Thoracic aorta (tissue), 2 donors: ENCODE data around the gene SLC43A1. TPM values are rescaled to one million over a fixed set of nuclear protein-coding genes. Genes with fewer than 3 reads are reported as not detected.

ENCODE experiments used
- ATAC-seq: fragments of 150-250 bp; one replicate; pipeline ENCODE4 v1.8.0; 2017; ENCODE audit warnings: low read depth; ENCODE audit not compliant: insufficient number of reproducible peaks, low FRiP score
- DNase-seq: peaks from one replicate; pipeline ENCODE4 v3.0.0-alpha.2; 2020; ENCODE audit warnings: low spot score
- H3K27ac ChIP-seq, 2 donors: fragments of 200-600 bp; sonication (generic); 1 replicate in 1 of 2; 2 replicates in 1 of 2; pipeline ENCODE4 v1.5.1; 2016; ENCODE audit warnings: mild to moderate bottlenecking in 2 of 2, moderate library complexity in 2 of 2
- H3K27me3 ChIP-seq: fragments of 200-600 bp; sonication (generic); replicated peaks from 2 replicates; pipeline ENCODE4 v1.6.0; 2016; ENCODE audit warnings: mild to moderate bottlenecking; ENCODE audit not compliant: insufficient read depth
- H3K36me3 ChIP-seq: fragments of 200-600 bp; sonication (generic); one replicate; pipeline ENCODE4 v1.5.1; 2016
- H3K4me1 ChIP-seq, 2 donors: fragments of 200-600 bp; sonication (generic); 1 replicate in 1 of 2; 2 replicates in 1 of 2; pipeline versions ENCODE4 v1.5.1 to v1.6.0; 2016; ENCODE audit warnings: low read depth in 2 of 2, mild to moderate bottlenecking in 1 of 2; ENCODE audit not compliant: control insufficient read depth in 1 of 2
- H3K4me3 ChIP-seq: fragments of 200-600 bp; sonication (generic); 2 replicates; pipeline ENCODE4 v1.5.1; 2016; ENCODE audit warnings: mild to moderate bottlenecking
- H3K9me3 ChIP-seq: fragments of 200-600 bp; sonication (generic); 2 replicates; pipeline ENCODE4 v1.5.1; 2016
- total RNA-seq, 2 donors: library from RNA; depleted of rRNA; stranded (reverse); fragments of >200 nt; gene quantifications; one replicate each; pipeline versions ENCODE4 v1.1.0 to v1.2.3, GENCODE V29; 2016
- TF ChIP-seq, protein P1 (sequence below): fragments of 200-600 bp; sonication (generic); IDR thresholded peaks from one replicate; pipeline ENCODE4 v1.5.1; 2019; ENCODE audit warnings: antibody characterized with exemption

Gene SLC43A1
- total RNA-seq, 2 donors from 2014 or later, result 16.6 to 23.6 TPM

DNA sequence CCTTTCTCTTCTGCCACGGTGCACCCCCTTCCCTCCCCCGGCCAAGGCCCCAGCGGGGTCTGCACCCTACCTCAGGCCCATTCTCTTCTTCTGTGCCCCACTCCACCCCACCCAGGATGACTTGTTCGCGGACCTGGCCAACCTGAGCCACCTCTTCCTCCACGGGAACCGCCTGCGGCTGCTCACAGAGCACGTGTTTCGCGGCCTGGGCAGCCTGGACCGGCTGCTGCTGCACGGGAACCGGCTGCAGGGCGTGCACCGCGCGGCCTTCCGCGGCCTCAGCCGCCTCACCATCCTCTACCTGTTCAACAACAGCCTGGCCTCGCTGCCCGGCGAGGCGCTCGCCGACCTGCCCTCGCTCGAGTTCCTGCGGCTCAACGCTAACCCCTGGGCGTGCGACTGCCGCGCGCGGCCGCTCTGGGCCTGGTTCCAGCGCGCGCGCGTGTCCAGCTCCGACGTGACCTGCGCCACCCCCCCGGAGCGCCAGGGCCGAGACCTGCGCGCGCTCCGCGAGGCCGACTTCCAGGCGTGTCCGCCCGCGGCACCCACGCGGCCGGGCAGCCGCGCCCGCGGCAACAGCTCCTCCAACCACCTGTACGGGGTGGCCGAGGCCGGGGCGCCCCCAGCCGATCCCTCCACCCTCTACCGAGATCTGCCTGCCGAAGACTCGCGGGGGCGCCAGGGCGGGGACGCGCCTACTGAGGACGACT, 39.3 kb downstream of the SLC43A1 start:
- peak; percentile 40 for ATAC-seq
- no peak overlapping the region for H3K27ac ChIP-seq

DNA sequence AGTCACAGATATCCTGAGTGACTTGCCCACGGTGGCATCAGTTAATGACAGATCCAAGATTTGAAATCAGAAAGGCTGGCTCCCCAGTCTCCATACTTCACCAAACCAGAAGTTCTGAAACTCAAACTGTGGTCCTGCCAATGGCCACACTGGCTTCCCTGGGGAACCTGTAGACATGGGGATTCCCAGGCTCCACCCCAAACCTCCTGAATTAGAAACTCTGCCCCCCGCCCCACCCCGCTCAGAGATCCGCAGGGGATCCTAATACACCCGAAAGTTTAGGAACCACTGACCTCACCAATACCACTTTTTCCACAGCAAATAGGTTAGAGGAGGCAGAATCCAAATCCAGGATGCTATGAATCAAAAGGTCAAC, 39.8 kb downstream of the SLC43A1 start:
- H3K4me3 ChIP-seq, result peak overlapping the region; percentile 75
- H3K4me1 ChIP-seq, result peaks cover 6 to 17% of the 10 kb centered on the region in 2 donors
- TF ChIP-seq, protein P1, sequence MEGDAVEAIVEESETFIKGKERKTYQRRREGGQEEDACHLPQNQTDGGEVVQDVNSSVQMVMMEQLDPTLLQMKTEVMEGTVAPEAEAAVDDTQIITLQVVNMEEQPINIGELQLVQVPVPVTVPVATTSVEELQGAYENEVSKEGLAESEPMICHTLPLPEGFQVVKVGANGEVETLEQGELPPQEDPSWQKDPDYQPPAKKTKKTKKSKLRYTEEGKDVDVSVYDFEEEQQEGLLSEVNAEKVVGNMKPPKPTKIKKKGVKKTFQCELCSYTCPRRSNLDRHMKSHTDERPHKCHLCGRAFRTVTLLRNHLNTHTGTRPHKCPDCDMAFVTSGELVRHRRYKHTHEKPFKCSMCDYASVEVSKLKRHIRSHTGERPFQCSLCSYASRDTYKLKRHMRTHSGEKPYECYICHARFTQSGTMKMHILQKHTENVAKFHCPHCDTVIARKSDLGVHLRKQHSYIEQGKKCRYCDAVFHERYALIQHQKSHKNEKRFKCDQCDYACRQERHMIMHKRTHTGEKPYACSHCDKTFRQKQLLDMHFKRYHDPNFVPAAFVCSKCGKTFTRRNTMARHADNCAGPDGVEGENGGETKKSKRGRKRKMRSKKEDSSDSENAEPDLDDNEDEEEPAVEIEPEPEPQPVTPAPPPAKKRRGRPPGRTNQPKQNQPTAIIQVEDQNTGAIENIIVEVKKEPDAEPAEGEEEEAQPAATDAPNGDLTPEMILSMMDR, result no peak
- H3K27ac ChIP-seq, result no peak overlapping the region
- no peak for ATAC-seq
- no peaks in the 10 kb centered on the region for H3K36me3 ChIP-seq
- DNase-seq, result no peak
- no peaks in the 10 kb centered on the region for H3K9me3 ChIP-seq
- peaks cover 4% of the 10 kb centered on the region for H3K27me3 ChIP-seq

More for the DNA sequence above, 39.3 kb downstream of the SLC43A1 start:
- Histone ChIP-seq H3K9me3 (no peaks in the 10 kb centered on the region), H3K4me3 (peak overlapping the region; percentile 75), H3K36me3 (no peaks in the 10 kb centered on the region), H3K27me3 (peaks cover 4% of the 10 kb centered on the region), H3K4me1 (peaks cover 6 to 17% of the 10 kb centered on the region in 2 donors)
- TF ChIP-seq, protein P1, result no peak
- no peak for DNase-seq

DNA sequence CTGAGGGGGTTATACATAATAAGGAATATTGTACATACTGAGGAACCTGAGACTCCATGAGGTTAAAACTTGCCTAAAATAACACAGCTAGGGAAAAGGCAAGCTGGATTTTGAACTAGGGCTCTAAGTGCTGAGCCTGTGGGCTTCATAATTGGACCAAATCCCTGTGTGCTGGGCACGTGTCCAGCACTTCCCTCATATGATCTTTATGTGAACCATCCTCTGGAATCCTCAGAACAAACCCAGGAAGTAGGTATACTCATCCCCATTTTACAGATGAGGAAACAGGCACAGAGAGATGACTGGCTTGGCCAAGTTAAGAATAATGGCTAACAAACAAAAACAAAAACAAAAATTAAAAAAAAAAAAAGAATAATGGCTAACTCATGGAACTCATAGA, 40.3 kb downstream of the SLC43A1 start:
- TF ChIP-seq, protein P1, result no peak
- peaks cover 4% of the 10 kb centered on the region for H3K27me3 ChIP-seq
- no peak for ATAC-seq

DNA sequence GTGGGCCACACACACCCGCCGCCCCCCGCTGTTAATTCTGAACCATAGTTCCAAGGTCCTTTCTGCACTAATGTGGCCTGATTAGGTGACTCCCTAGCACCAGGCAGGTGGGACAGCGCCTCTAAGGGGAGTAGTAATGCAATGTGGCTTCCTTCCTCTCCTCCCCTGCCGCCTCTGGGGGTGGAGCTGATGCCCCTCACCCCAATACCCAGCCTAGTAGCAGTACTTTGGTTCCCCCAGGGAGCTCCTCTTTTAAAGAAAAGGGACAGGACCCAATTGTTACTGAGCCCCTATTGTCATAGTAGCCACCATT, 40.7 kb downstream of the SLC43A1 start:
- peaks cover 4% of the 10 kb centered on the region for H3K27me3 ChIP-seq
- ATAC-seq, result no peak
- H3K36me3 ChIP-seq, result no peaks in the 10 kb centered on the region
- H3K4me3 ChIP-seq, result no peak overlapping the region
- TF ChIP-seq, protein P1, result no peak
- peaks cover 6 to 17% of the 10 kb centered on the region in 2 donors for H3K4me1 ChIP-seq
- H3K9me3 ChIP-seq, result no peaks in the 10 kb centered on the region
- no peak overlapping the region for H3K27ac ChIP-seq
- no peak for DNase-seq

More for the DNA sequence above, 40.3 kb downstream of the SLC43A1 start:
- Histone ChIP-seq H3K9me3 (no peaks in the 10 kb centered on the region), H3K4me1 (peaks cover 6 to 17% of the 10 kb centered on the region in 2 donors), H3K4me3 (no peak overlapping the region), H3K36me3 (no peaks in the 10 kb centered on the region), H3K27ac (no peak overlapping the region)
- DNase-seq, result no peak

DNA sequence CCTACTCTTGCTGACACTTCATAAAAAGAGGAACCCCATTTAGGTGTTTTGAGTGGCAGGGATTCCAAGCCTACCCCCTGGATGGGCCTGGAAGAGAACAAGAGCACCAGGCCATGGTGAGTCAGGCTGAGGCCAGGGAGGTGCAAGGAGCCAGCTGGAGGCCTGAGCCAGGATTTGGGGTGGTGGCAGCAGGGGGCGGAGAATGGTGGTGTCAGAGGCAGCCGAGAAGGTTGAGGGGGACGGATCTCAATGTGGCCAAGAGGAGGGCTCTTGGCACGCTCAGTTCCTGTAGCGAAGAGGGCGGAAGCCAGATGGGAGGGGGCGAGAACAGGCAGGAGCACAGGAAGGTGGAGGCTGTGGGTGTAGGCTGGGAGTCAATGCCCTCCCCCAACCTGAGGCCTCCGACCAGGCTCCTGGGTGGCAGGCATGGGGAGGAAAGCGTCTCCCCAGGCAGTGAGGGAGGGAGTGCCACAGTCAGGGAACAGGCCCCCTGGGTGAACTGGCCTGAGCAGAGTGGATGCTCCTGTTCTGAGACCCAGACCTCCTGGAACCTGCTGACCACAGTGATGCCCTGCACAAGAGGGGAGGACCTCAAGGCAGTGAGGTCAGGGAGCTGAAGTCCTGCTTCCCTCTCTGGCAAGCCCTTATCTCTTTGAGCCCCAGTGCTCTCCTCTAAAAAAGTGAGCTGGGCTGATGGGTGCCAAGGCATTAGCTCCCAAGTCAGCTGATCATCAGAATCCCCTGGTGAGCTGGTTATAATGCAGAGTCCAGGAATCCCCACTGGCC, 41.3 kb downstream of the SLC43A1 start:
- DNase-seq (no peak), ATAC-seq (no peak)
- peaks cover 6 to 17% of the 10 kb centered on the region in 2 donors for H3K4me1 ChIP-seq
- TF ChIP-seq, protein P1, result no peak
- no peak overlapping the region for H3K4me3 ChIP-seq
- H3K27me3 ChIP-seq, result peaks cover 4% of the 10 kb centered on the region
- H3K36me3 ChIP-seq, result no peaks in the 10 kb centered on the region
- H3K27ac ChIP-seq, result no peak overlapping the region
- no peaks in the 10 kb centered on the region for H3K9me3 ChIP-seq
